ENCODE data around the gene PRKN.
A peak's percentile ranks its signal among the peaks of the same experiment; 100 is the strongest.

GRCh38 chr6:161439093-161439492, 1288.5 kb downstream of the PRKN start:
- no peak for TF ChIP-seq CTCF (IDR thresholded peaks at IDR 0.05)
- TF ChIP-seq POLR2A (IDR thresholded peaks at IDR 0.05): peak in 2 of 3 donors; percentile 29 to 39
